MM.1S (cell line): Measurements from ENCODE around the gene RITA1.

Experiments
- DNase-seq: peaks from one replicate; pipeline ENCODE4 v3.0.0-alpha.2; 2015
- H2AFZ ChIP-seq: fragments of 300-600 bp; sonication (generic); 2 replicates; pipeline ENCODE4 v1.6.0; 2016; ENCODE audit warnings: antibody characterized with exemption, low read length
- H3F3A ChIP-seq: fragments of 300-600 bp; sonication (generic); 2 replicates; pipeline ENCODE4 v1.6.1; 2016; ENCODE audit warnings: mild to moderate bottlenecking, antibody characterized with exemption, low read length, moderate library complexity, mixed read lengths; ENCODE audit not compliant: insufficient read depth
- H3K27ac ChIP-seq: fragments of 300-600 bp; sonication (generic); 2 replicates; pipeline ENCODE4 v1.5.1; 2016; ENCODE audit warnings: mild to moderate bottlenecking, low read length
- H3K27me3 ChIP-seq: fragments of 300-600 bp; sonication (generic); replicated peaks from 2 replicates; pipeline ENCODE4 v1.6.0; 2016; ENCODE audit warnings: low read length; ENCODE audit not compliant: insufficient read depth
- H3K36me3 ChIP-seq: fragments of 300-600 bp; sonication (generic); replicated peaks from 2 replicates; pipeline ENCODE4 v1.6.1; 2016; ENCODE audit warnings: mild to moderate bottlenecking, low read length, mixed read lengths; ENCODE audit not compliant: insufficient read depth
- H3K4me1 ChIP-seq: fragments of 300-600 bp; sonication (generic); 2 replicates; pipeline ENCODE4 v1.6.1; 2016; ENCODE audit warnings: low read length, mixed read lengths
- H3K4me2 ChIP-seq: fragments of 300-600 bp; sonication (generic); 2 replicates; pipeline ENCODE4 v1.6.0; 2016; ENCODE audit warnings: low read depth, low read length
- H3K4me3 ChIP-seq: fragments of 300-600 bp; sonication (generic); 2 replicates; pipeline ENCODE4 v1.5.1; 2016; ENCODE audit warnings: low read length, mixed read lengths
- H3K79me2 ChIP-seq: fragments of 300-600 bp; sonication (generic); 2 replicates; pipeline ENCODE4 v1.6.1; 2016; ENCODE audit warnings: mixed run types, low read length, mixed read lengths
- H3K9ac ChIP-seq: fragments of 300-600 bp; sonication (generic); 2 replicates; pipeline ENCODE4 v1.6.1; 2016; ENCODE audit warnings: low read length, mixed read lengths
- H3K9me2 ChIP-seq: fragments of 300-600 bp; sonication (generic); replicated peaks from 2 replicates; pipeline ENCODE4 v1.6.1; 2016; ENCODE audit warnings: mild to moderate bottlenecking, low read length, mixed read lengths; ENCODE audit not compliant: insufficient read depth
- H3K9me3 ChIP-seq: fragments of 300-600 bp; sonication (generic); replicated peaks from 2 replicates; pipeline ENCODE4 v1.6.1; 2016; ENCODE audit warnings: mild to moderate bottlenecking, low read length, mixed read lengths; ENCODE audit not compliant: insufficient read depth
- H4K20me1 ChIP-seq: fragments of 300-600 bp; sonication (generic); 2 replicates; pipeline ENCODE4 v1.6.1; 2016; ENCODE audit warnings: mild to moderate bottlenecking, low read length, moderate library complexity, mixed read lengths; ENCODE audit not compliant: insufficient read depth
- CTCF ChIP-seq: fragments of 300-600 bp; sonication (generic); IDR thresholded peaks from 2 replicates; pipeline ENCODE4 v1.5.1; 2016; ENCODE audit warnings: antibody characterized with exemption, low read length, mixed read lengths
- EZH2 ChIP-seq: fragments of 300-600 bp; sonication (generic); optimal IDR thresholded peaks from 2 replicates; pipeline ENCODE3; 2017; ENCODE audit warnings: low read depth, mild to moderate bottlenecking, antibody characterized with exemption, low read length, mixed read lengths
- EZH2phosphoT487 ChIP-seq: fragments of 300-600 bp; sonication (generic); IDR thresholded peaks from 2 replicates; pipeline ENCODE4 v1.6.1; 2018; ENCODE audit warnings: antibody characterized with exemption, low read length

RITA1 gene

GRCh38 chr12:113164014-113164413, 21.5 kb upstream of the RITA1 start:
- TF ChIP-seq CTCF: no peak
- no peak for TF ChIP-seq EZH2
- no peak for TF ChIP-seq EZH2phosphoT487
- no peak overlapping the region for H3K4me2 ChIP-seq

GRCh38 chr12:113165521-113166450, 19.7 kb upstream of the RITA1 start:
- TF ChIP-seq EZH2: no peak
- TF ChIP-seq CTCF: no peak
- no peak for TF ChIP-seq EZH2phosphoT487
- H3K9me3 ChIP-seq: no peaks in the 10 kb centered on the region
- H3K79me2 ChIP-seq: no peaks in the 10 kb centered on the region
- H3K4me3 ChIP-seq: no peak overlapping the region
- H3K9ac ChIP-seq: no peak overlapping the region
- H3K27me3 ChIP-seq: no peaks in the 10 kb centered on the region
- no peaks in the 10 kb centered on the region for H4K20me1 ChIP-seq
- no peak overlapping the region for H3K4me2 ChIP-seq
- H3F3A ChIP-seq: no peaks in the 10 kb centered on the region
- H3K4me1 ChIP-seq: no peaks in the 10 kb centered on the region
- DNase-seq: no peak
- H3K9me2 ChIP-seq: no peaks in the 10 kb centered on the region
- no peaks in the 10 kb centered on the region for H3K36me3 ChIP-seq
- no peak overlapping the region for H3K27ac ChIP-seq
- no peak overlapping the region for H2AFZ ChIP-seq

More at GRCh38 chr12:113164014-113164413, 21.5 kb upstream of the RITA1 start:
- Histone ChIP-seq H3K27me3 (no peaks in the 10 kb centered on the region), H3K79me2 (no peaks in the 10 kb centered on the region), H3F3A (no peaks in the 10 kb centered on the region), H3K9me2 (no peaks in the 10 kb centered on the region), H3K9ac (no peak overlapping the region), H3K4me3 (no peak overlapping the region), H3K4me1 (no peaks in the 10 kb centered on the region), H2AFZ (no peak overlapping the region), H3K36me3 (no peaks in the 10 kb centered on the region), H4K20me1 (no peaks in the 10 kb centered on the region), H3K9me3 (no peaks in the 10 kb centered on the region), H3K27ac (no peak overlapping the region)
- DNase-seq: no peak

- no peak overlapping the region for H3K4me2 ChIP-seq
- no peak for TF ChIP-seq CTCF
- no peak for TF ChIP-seq EZH2phosphoT487
- TF ChIP-seq EZH2: no peak
Observed at GRCh38 chr12:113167868-113168267, 17.7 kb upstream of the RITA1 start.

More at GRCh38 chr12:113167868-113168267, 17.7 kb upstream of the RITA1 start:
- no peaks in the 10 kb centered on the region for H3K9me3 ChIP-seq
- no peak overlapping the region for H2AFZ ChIP-seq
- H3K27me3 ChIP-seq: no peaks in the 10 kb centered on the region
- H3K27ac ChIP-seq: no peak overlapping the region
- no peaks in the 10 kb centered on the region for H3K9me2 ChIP-seq
- DNase-seq: no peak
- H3K4me1 ChIP-seq: no peaks in the 10 kb centered on the region; the same call in 1 of the 2 replicates
- no peaks in the 10 kb centered on the region for H3K79me2 ChIP-seq
- H4K20me1 ChIP-seq: no peaks in the 10 kb centered on the region
- no peak overlapping the region for H3K9ac ChIP-seq
- no peaks in the 10 kb centered on the region for H3F3A ChIP-seq
- H3K4me3 ChIP-seq: no peak overlapping the region
- no peaks in the 10 kb centered on the region for H3K36me3 ChIP-seq
